ENCODE measurements around the gene ACOT9. TPM values are rescaled to one million over a fixed set of nuclear protein-coding genes. Genes with fewer than 3 reads are reported as not detected.

Gene ACOT9
- total and polyA plus RNA-seq, 5 donors from 2014 or later = 20.0 to 51.6 (median 26.3) TPM

DNA sequence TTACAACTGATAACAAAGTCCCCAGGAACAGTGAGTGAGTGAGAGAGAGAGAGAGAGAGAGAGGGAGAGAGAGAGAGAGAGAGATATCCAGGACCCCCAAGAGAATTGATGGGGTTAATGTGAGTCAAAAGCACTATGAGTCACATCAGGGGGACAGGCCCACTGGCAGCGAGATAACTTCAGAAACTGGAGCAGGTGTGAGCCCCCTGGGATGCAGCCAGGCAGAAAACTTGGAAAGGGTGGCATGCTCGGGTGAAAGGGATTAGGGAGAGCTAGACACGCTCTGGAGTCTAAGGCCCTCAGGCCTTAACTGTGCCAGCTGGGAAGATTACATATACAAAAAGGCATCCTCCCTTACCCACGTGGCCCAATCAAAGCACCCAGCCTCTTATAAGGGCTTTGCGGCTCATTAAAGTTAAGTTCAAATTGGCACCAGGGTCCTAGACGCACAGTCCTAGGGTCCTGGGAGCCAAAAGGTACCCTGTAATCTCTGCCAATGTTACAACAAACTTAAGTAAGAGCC lies 841 bp downstream of the ACOT9 start:
- Mint-ChIP-seq H3K4me1 (peaks cover 0 to 47% (median 24%) of the 10 kb centered on the region in 4 donors), H3K36me3 (no peaks in the 10 kb centered on the region), H3K27ac (peak overlapping the region; percentile 86 to 93 (median 92)), H3K4me3 (peak overlapping the region; percentile 88 to 96 (median 92)), H3K9me3 (peaks cover 0 to 2% (median 0%) of the 10 kb centered on the region in 7 donors), H3K27me3 (no peaks in the 10 kb centered on the region)
- H3K4me3 ChIP-seq (ENCODE audit: low read depth, low read length) = peak overlapping the region; percentile 88
- H3K9me3 ChIP-seq (ENCODE audit: control insufficient read depth in 2 of 2, low read length in 2 of 2) = no peaks in the 10 kb centered on the region
- DNase-seq = peak; percentile 1 to 42 (median 29)
- peak overlapping the region; percentile 65 for H3K27ac ChIP-seq (ENCODE audit: insufficient read depth, low read length, poor library complexity, severe bottlenecking)
- no peaks in the 10 kb centered on the region for H3K36me3 ChIP-seq (ENCODE audit: control insufficient read depth, insufficient read depth, low read length)
- H3K27me3 ChIP-seq (ENCODE audit: control insufficient read depth, insufficient read depth, low read length) = no peaks in the 10 kb centered on the region
- H3K4me1 ChIP-seq (ENCODE audit: control insufficient read depth, insufficient read depth, low read length, poor library complexity, severe bottlenecking) = peaks cover 20% of the 10 kb centered on the region
- peak in 1 of 2 donors; percentile 17 for ATAC-seq (ENCODE audit: low read depth in 2 of 2)

DNA sequence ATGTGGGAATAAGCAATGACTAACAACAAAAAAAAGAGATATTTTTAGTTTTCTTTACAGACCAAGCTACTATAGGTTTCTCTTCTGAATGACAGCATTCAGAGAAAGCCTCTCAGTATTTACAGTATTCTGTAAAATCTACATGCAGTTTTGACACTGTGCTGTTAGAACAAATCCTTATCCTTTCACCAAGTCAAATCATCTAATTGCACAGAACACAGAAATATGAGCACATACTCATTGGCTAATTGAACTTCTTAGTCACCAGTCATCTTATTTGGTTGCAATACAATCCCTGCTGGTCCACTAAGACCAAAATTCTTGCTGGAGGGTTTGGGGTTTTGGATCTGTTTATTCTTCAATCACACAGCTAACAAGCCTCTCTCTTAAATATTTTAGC lies 5.7 kb downstream of the ACOT9 start:
- peaks cover 0 to 37% (median 25%) of the 10 kb centered on the region in 4 donors for H3K4me1 Mint-ChIP-seq
- Histone ChIP-seq H3K27me3 (ENCODE audit: control insufficient read depth, insufficient read depth, low read length) (no peaks in the 10 kb centered on the region), H3K9me3 (ENCODE audit: control insufficient read depth in 2 of 2, low read length in 2 of 2) (no peaks in the 10 kb centered on the region), H3K36me3 (ENCODE audit: control insufficient read depth, insufficient read depth, low read length) (no peaks in the 10 kb centered on the region), H3K27ac (ENCODE audit: insufficient read depth, low read length, poor library complexity, severe bottlenecking) (no peak overlapping the region), H3K4me1 (ENCODE audit: control insufficient read depth, insufficient read depth, low read length, poor library complexity, severe bottlenecking) (peaks cover 10% of the 10 kb centered on the region), H3K4me3 (ENCODE audit: low read depth, low read length) (no peak overlapping the region)
- DNase-seq = no peak
- no peak overlapping the region for H3K27ac Mint-ChIP-seq
- H3K4me3 Mint-ChIP-seq = no peak overlapping the region
- no peak for ATAC-seq (ENCODE audit: low read depth in 2 of 2)
- no peaks in the 10 kb centered on the region for H3K36me3 Mint-ChIP-seq
- H3K27me3 Mint-ChIP-seq = no peaks in the 10 kb centered on the region
- H3K9me3 Mint-ChIP-seq = no peaks in the 10 kb centered on the region

DNA sequence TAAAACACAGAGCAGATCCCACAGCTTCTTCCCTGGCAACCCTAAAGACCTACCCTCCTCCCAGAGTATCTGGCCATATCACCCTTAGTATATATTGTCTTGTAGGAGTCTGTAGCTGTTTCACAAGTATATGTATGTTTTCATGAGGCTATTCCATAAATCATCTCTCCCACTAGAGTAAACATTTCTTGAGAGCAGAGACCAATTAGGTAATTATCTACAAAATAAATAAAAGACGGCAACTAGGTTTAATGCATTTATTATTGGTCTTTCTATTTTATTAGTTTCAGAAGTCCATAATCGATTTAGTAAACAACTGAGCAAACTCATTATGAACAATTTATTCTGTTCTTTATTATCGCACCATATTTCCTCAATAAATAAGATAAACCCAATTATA lies 7.0 kb downstream of the ACOT9 start:
- Histone ChIP-seq H3K27ac (ENCODE audit: insufficient read depth, low read length, poor library complexity, severe bottlenecking) (no peak overlapping the region), H3K36me3 (ENCODE audit: control insufficient read depth, insufficient read depth, low read length) (peaks cover 3% of the 10 kb centered on the region), H3K4me3 (ENCODE audit: low read depth, low read length) (no peak overlapping the region), H3K4me1 (ENCODE audit: control insufficient read depth, insufficient read depth, low read length, poor library complexity, severe bottlenecking) (no peaks in the 10 kb centered on the region), H3K9me3 (ENCODE audit: control insufficient read depth in 2 of 2, low read length in 2 of 2) (no peaks in the 10 kb centered on the region), H3K27me3 (ENCODE audit: control insufficient read depth, insufficient read depth, low read length) (no peaks in the 10 kb centered on the region)
- Mint-ChIP-seq H3K9me3 (no peaks in the 10 kb centered on the region), H3K27me3 (no peaks in the 10 kb centered on the region), H3K4me3 (no peak overlapping the region), H3K4me1 (peaks cover 0 to 24% (median 19%) of the 10 kb centered on the region in 4 donors), H3K27ac (peak overlapping the region in 1 of 3 donors; percentile 26), H3K36me3 (no peaks in the 10 kb centered on the region)
- ATAC-seq (ENCODE audit: low read depth in 2 of 2) (no peak), DNase-seq (no peak)

DNA sequence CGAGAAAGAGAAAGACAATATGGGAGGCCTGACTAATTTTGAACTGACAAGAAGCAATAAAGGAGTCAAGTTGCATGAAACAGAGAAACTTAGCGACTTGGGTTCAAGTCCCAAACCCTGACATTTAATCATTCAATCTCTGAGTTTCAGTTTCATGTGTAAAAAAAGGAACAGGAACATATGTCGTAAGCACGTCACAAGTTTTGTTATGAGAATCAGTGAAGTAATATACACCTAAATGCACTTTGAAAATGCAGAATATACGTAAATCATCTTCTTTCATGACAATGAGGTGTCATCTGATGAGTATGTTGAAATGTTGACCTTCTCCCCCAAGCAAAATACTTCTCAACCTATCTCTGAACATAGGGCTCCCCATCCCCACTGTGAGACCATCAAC lies 10.4 kb downstream of the ACOT9 start:
- Histone ChIP-seq H3K27ac (ENCODE audit: insufficient read depth, low read length, poor library complexity, severe bottlenecking) (peak overlapping the region; percentile 76), H3K36me3 (ENCODE audit: control insufficient read depth, insufficient read depth, low read length) (peaks cover 11% of the 10 kb centered on the region), H3K4me3 (ENCODE audit: low read depth, low read length) (peak overlapping the region; percentile 31), H3K9me3 (ENCODE audit: control insufficient read depth in 2 of 2, low read length in 2 of 2) (no peaks in the 10 kb centered on the region), H3K27me3 (ENCODE audit: control insufficient read depth, insufficient read depth, low read length) (no peaks in the 10 kb centered on the region), H3K4me1 (ENCODE audit: control insufficient read depth, insufficient read depth, low read length, poor library complexity, severe bottlenecking) (no peaks in the 10 kb centered on the region)
- peak overlapping the region in 3 of 4 donors; percentile 8 to 40 (median 30) for H3K4me3 Mint-ChIP-seq
- no peaks in the 10 kb centered on the region for H3K27me3 Mint-ChIP-seq
- peak overlapping the region; percentile 16 to 93 (median 76) for H3K27ac Mint-ChIP-seq
- no peaks in the 10 kb centered on the region for H3K9me3 Mint-ChIP-seq
- DNase-seq = peak; percentile 3 to 67 (median 48)
- ATAC-seq (ENCODE audit: low read depth in 2 of 2) = peak; percentile 39 to 61
- peaks cover 5% of the 10 kb centered on the region for H3K36me3 Mint-ChIP-seq
- peaks cover 0 to 14% (median 13%) of the 10 kb centered on the region in 4 donors for H3K4me1 Mint-ChIP-seq

DNA sequence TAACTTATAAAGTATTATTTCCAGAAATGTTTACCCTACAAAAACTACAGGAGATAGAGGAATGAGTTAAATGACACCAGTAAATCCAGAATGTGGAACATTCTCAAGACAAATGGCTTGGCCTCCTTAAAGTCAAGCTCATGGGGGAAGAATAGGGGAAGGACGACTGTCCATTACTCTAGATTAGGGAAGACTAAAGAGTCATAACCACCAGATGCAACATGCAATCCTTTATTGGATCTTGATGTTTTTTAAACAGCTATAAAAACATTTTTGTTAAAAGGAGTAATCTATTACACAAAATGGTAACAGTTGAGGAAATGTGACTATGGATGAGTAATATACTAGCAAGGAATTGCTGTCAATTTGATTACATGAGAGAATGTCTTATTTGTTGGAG lies 11.1 kb downstream of the ACOT9 start:
- no peaks in the 10 kb centered on the region for H3K9me3 Mint-ChIP-seq
- no peak for DNase-seq
- no peak overlapping the region for H3K4me3 ChIP-seq (ENCODE audit: low read depth, low read length)

DNA sequence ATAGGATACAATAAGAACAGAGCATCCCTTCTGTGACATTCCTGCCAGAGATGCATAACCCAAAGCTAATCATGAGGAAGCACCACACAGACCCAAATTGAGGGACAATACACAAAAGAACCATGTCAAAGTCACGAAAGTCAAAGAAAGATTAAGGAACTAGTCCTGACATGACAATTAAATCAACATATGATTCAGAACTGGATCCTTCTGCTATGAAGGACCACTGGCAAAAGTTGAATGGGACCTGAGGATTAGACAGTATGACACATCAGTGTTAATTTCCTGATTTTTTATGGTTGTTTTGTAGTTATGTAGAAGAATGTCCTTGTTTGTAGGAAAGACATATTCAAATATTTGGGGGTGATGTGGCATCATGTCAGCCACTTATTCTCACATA lies 13.9 kb downstream of the ACOT9 start:
- H3K27me3 Mint-ChIP-seq = no peaks in the 10 kb centered on the region
- Histone ChIP-seq H3K9me3 (ENCODE audit: control insufficient read depth in 2 of 2, low read length in 2 of 2) (no peaks in the 10 kb centered on the region), H3K4me3 (ENCODE audit: low read depth, low read length) (no peak overlapping the region), H3K27me3 (ENCODE audit: control insufficient read depth, insufficient read depth, low read length) (no peaks in the 10 kb centered on the region), H3K36me3 (ENCODE audit: control insufficient read depth, insufficient read depth, low read length) (peaks cover 13% of the 10 kb centered on the region), H3K4me1 (ENCODE audit: control insufficient read depth, insufficient read depth, low read length, poor library complexity, severe bottlenecking) (no peaks in the 10 kb centered on the region), H3K27ac (ENCODE audit: insufficient read depth, low read length, poor library complexity, severe bottlenecking) (no peak overlapping the region)
- peaks cover 0 to 9% (median 8%) of the 10 kb centered on the region in 4 donors for H3K4me1 Mint-ChIP-seq
- ATAC-seq (ENCODE audit: low read depth in 2 of 2) (no peak), DNase-seq (no peak)
- H3K27ac Mint-ChIP-seq = no peak overlapping the region
- H3K36me3 Mint-ChIP-seq = peaks cover 8% of the 10 kb centered on the region
- peaks cover 0 to 2% (median 0%) of the 10 kb centered on the region in 7 donors for H3K9me3 Mint-ChIP-seq
- no peak overlapping the region for H3K4me3 Mint-ChIP-seq

More for the DNA sequence above, 11.1 kb downstream of the ACOT9 start:
- Mint-ChIP-seq H3K36me3 (peaks cover 5% of the 10 kb centered on the region), H3K4me3 (no peak overlapping the region), H3K27me3 (no peaks in the 10 kb centered on the region), H3K27ac (peak overlapping the region in 1 of 3 donors; percentile 76), H3K4me1 (peaks cover 0 to 14% (median 13%) of the 10 kb centered on the region in 4 donors)
- Histone ChIP-seq H3K9me3 (ENCODE audit: control insufficient read depth in 2 of 2, low read length in 2 of 2) (no peaks in the 10 kb centered on the region), H3K4me1 (ENCODE audit: control insufficient read depth, insufficient read depth, low read length, poor library complexity, severe bottlenecking) (no peaks in the 10 kb centered on the region), H3K27me3 (ENCODE audit: control insufficient read depth, insufficient read depth, low read length) (no peaks in the 10 kb centered on the region), H3K27ac (ENCODE audit: insufficient read depth, low read length, poor library complexity, severe bottlenecking) (peak overlapping the region; percentile 76), H3K36me3 (ENCODE audit: control insufficient read depth, insufficient read depth, low read length) (peaks cover 11% of the 10 kb centered on the region)
- ATAC-seq (ENCODE audit: low read depth in 2 of 2) = no peak

DNA sequence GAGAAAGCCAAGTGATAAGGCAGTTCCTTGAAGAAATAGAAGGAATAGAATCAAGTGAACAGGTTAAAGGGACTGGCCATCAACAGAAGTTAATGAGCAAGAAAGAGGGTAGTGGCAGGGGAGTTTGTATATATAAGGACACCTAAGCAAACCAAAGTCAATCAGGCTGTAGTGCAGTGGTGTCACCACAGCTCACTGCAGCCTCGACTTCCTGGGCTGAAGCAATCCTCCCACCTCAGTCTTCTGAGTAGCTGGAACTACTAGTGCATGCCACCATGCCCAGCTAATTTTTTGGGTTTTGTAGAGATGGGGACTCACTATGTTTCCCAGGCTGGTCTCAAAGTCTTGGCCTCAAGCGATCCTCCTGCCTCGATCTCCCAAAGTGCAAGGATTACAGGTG lies 15.9 kb downstream of the ACOT9 start:
- H3K4me3 ChIP-seq (ENCODE audit: low read depth, low read length) = no peak overlapping the region
- Mint-ChIP-seq H3K27ac (no peak overlapping the region), H3K9me3 (peaks cover 0 to 2% (median 0%) of the 10 kb centered on the region in 7 donors), H3K4me3 (no peak overlapping the region), H3K4me1 (no peaks in the 10 kb centered on the region), H3K36me3 (peaks cover 12% of the 10 kb centered on the region), H3K27me3 (no peaks in the 10 kb centered on the region)
- H3K27me3 ChIP-seq (ENCODE audit: control insufficient read depth, insufficient read depth, low read length) = no peaks in the 10 kb centered on the region
- ATAC-seq (ENCODE audit: low read depth in 2 of 2) (no peak), DNase-seq (no peak)
- no peak overlapping the region for H3K27ac ChIP-seq (ENCODE audit: insufficient read depth, low read length, poor library complexity, severe bottlenecking)
- no peaks in the 10 kb centered on the region for H3K9me3 ChIP-seq (ENCODE audit: control insufficient read depth in 2 of 2, low read length in 2 of 2)
- H3K4me1 ChIP-seq (ENCODE audit: control insufficient read depth, insufficient read depth, low read length, poor library complexity, severe bottlenecking) = no peaks in the 10 kb centered on the region
- peaks cover 19% of the 10 kb centered on the region for H3K36me3 ChIP-seq (ENCODE audit: control insufficient read depth, insufficient read depth, low read length)

DNA sequence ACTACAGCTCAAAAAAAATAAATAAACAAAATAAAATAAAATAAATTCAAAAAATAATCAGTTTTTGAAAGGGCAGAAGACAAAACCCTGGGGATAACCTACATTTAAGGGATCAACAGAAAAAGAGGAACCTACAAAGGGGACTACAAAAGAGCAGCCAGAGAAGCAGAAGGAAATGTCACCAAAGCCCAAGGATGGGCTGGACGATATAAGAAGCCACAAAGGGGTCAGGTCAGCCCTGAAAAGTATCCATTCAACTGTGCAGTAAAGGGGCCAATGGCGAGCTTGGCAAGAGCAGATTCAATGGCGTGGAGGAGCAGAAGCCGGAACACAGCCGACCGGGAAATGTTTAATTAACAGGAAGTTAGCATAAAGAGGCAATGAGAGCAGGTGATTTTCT lies 16.9 kb downstream of the ACOT9 start:
- Mint-ChIP-seq H3K27ac (no peak overlapping the region), H3K9me3 (peaks cover 0 to 2% (median 0%) of the 10 kb centered on the region in 7 donors), H3K4me3 (no peak overlapping the region), H3K27me3 (no peaks in the 10 kb centered on the region), H3K4me1 (no peaks in the 10 kb centered on the region), H3K36me3 (peaks cover 12% of the 10 kb centered on the region)
- Histone ChIP-seq H3K9me3 (ENCODE audit: control insufficient read depth in 2 of 2, low read length in 2 of 2) (no peaks in the 10 kb centered on the region), H3K27ac (ENCODE audit: insufficient read depth, low read length, poor library complexity, severe bottlenecking) (no peak overlapping the region), H3K27me3 (ENCODE audit: control insufficient read depth, insufficient read depth, low read length) (no peaks in the 10 kb centered on the region), H3K36me3 (ENCODE audit: control insufficient read depth, insufficient read depth, low read length) (peaks cover 20% of the 10 kb centered on the region), H3K4me1 (ENCODE audit: control insufficient read depth, insufficient read depth, low read length, poor library complexity, severe bottlenecking) (no peaks in the 10 kb centered on the region), H3K4me3 (ENCODE audit: low read depth, low read length) (no peak overlapping the region)
- ATAC-seq (ENCODE audit: low read depth in 2 of 2) = no peak
- no peak for DNase-seq
